HG03342 (cell line): ENCODE measurements around the gene NPTX2.

Experiments used
- ATAC-seq: cut with Tn5 transposase; IDR thresholded peaks from one replicate; pipeline ENCODE4 v1.9.1; 2021; ENCODE audit warnings: mild to moderate bottlenecking, moderate library complexity; ENCODE audit not compliant: unreplicated experiment

NPTX2 gene

GRCh38 chr7:98653601-98654310, 36.7 kb downstream of the NPTX2 start:
- no peak for ATAC-seq

DNA sequence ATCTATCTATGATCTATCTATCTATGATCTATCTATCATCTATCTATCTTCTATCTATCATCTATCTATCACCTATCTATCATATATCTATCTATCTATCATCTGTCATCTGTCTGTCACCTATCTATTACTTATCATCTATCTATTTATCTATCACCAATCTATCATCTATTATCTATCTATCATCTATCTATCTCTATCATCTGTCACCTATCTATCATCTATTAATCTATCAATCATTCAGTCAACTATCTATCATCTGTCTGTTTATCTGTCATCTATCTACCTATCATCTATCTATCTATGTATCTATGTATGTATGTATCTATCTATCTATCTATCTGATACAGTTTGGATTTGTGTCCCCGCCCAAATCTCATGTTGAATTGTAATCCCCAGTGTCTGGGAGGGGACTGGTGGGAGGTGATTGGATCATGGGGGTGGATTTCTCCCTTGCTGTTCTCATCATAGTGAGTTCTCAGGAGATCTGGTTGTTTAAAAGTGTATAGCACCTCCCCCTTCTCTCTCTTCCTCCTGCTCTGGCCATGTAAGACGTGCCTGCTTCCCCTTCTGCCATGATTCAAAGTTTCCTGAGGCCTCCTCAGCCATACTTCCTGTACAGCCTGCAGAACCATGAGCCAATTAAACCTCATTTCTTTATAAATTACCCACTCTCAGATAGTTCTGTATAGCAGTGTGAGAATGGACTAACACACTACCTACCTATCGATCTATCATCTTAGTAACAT, 37.6 kb downstream of the NPTX2 start:
- ATAC-seq: no peak

GRCh38 chr7:98655611-98656010, 38.5 kb downstream of the NPTX2 start:
- ATAC-seq: no peak

DNA sequence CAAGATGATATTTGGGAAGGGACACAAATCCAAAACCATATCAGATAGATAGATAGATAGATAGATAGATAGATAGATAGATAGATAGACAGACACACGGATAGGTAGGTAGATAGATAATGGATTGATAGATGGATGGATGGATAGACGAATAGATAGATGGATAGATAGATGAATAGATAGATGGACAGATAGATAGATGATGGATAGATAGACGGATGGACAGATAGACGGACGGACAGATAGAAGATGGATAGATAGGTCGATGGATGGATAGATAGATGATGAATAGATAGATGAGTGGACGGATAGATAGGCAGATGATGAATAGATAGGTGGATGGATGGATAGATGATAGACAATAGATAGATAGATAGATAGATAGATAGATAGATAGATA, 39.8 kb downstream of the NPTX2 start:
- ATAC-seq: no peak

DNA sequence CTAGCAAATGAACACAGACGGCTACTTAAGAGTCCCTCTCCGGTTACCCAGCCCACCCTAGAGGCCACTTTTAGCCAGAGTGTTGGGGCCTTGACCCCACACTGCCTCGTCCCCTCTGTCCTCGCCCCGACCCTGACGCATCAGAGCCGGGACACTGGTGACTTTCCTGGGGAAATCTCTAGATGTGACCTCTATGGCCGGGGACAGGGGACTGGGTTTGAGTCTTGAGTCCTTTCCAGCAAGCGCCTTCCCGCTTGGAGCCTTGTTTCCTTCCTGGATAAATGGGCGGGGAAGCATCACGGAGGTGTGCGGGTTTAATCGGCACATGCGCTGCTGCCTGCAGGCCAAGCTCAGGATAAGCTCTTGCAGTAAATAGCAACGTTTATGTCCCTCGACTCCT, 40.7 kb downstream of the NPTX2 start:
- ATAC-seq: no peak

DNA sequence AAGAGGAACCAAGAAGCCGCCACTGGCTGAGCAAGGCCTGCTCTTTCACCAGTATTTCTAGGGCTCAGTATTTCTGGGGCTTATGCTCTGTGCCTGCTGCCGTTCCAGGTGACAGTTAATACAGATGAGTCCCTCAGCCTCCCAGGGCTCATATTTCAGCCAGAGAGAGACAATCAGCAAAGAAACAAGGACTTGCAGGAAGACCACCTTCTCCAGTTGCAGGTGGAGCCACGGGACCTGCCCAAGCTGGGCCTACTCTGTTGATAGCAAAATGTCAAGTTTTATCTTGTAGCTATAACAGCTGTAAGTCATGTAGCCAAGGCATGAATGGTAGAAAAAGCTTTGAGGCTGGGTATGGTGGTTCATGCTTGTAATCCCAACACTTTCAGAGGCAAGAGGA, 42.7 kb downstream of the NPTX2 start:
- ATAC-seq: no peak

DNA sequence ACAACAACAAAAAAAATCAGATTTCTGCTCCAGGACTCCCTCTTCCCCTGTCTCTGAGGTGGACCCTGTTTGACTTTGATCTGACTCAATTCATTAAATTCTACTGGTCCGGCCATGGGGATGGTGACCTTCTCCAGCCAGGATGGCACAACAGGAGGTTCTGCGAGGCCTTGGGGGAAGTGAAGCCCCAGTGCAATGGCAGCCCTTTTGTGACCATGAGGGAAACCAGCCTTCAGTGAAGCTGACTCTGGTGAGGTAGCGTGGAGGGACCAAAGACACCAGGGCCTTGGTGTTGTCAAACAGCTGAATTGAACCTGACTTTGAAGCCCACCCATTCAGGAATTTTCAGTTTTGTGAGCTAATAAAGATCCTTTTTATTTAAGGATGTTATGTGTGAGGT, 44.5 kb downstream of the NPTX2 start:
- ATAC-seq: no peak

GRCh38 chr7:98662289-98662688, 45.2 kb downstream of the NPTX2 start:
- no peak for ATAC-seq

DNA sequence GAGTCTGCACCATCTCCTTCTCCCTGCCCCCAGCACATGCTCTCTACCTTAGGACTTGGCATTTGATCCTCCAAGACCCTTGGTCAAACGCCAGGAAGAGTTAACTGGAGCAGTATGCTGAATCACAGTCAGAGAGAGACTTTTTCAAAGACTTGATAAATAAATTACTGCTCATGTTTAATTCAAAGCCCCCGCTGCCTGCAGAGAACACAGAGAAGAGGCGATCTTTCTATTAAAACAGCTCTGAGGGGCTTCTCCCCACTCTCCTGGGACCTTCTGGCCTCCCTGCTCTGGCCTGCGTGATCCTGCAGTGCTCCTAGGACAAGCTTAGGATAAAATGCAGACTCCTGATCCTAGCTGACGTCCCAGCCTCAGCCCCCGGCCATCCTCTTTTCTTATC, 47.8 kb downstream of the NPTX2 start:
- no peak for ATAC-seq

GRCh38 chr7:98668255-98668654, 51.2 kb downstream of the NPTX2 start:
- ATAC-seq: no peak

- ATAC-seq: no peak
These were observed 52.4 kb downstream of the NPTX2 start for GRCh38 chr7:98669329-98670000.

- ATAC-seq: no peak
These were observed 53.1 kb downstream of the NPTX2 start for GRCh38 chr7:98670186-98670585.

DNA sequence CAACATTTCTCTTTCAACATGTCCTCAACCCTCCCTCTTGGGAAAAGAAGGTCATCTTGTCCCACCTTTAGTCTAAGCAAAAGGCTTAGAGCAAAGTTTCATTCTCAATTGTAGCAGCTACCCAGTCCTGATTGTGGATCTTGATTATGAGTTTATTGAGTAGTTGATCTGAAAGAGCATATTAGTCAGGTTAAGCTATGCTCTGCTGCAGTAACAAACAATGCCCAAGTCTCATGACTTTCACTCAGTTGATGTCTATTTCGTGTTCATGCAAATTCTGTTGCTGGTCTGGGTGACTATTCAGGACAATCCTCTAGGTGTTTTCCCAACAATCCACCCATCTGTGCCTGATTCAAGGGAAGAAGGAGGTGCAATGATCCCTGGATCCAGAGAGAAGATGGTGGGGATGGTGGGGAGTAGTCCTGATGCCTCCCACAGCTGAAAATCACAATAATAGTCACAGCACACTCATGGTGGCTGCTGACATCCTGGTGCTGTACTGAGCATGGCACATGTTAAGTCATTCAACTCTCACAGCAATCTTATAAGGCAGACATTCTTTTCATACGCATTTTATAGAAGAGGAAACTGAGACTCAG, 54.7 kb downstream of the NPTX2 start:
- ATAC-seq: no peak

GRCh38 chr7:98674461-98674860, 57.4 kb downstream of the NPTX2 start:
- no peak for ATAC-seq

- no peak for ATAC-seq
These were observed 57.8 kb downstream of the NPTX2 start for GRCh38 chr7:98674881-98675280.

DNA sequence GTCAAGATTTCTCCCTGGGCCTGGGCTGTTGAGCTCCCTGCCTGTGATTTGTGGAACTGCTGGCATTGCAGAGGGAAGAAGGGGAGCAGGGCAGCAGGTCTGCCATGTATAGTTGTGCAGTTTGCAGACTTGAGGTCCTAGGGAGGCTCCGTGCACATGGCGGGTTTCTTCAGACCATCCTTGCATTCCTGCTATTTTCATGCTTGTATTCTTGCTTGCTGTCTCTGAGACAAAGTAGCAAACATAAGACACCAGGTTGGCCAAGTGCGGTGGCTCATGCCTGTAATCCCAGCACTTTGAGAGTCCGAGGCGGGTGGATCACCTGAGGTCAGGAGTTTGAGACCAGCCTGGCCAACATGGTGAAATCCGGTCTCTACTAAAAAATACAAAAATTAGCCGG, 61.1 kb downstream of the NPTX2 start:
- no peak for ATAC-seq
